CD14-positive monocyte (primary cell): ENCODE results near the gene BCR. TPM values are rescaled to one million over a fixed set of nuclear protein-coding genes. Genes with fewer than 3 reads are reported as not detected.

Source experiments
- DNase-seq, 3 donors: peaks; one replicate each; pipeline ENCODE4 v3.0.0-alpha.2; 2011 to 2022
- H2AFZ ChIP-seq: 2 replicates; pipeline ENCODE4 v1.6.0; 2012; ENCODE audit warnings: mild to moderate bottlenecking, low read depth, low read length, inconsistent platforms; ENCODE audit not compliant: insufficient read depth, poor library complexity, severe bottlenecking
- H3K27ac ChIP-seq, 2 donors: 1 replicate in 1 of 2; 2 replicates in 1 of 2; pipeline ENCODE4 v1.5.1; 2012 to 2013; ENCODE audit warnings: low read length in 2 of 2, control low read depth in 1 of 2, inconsistent platforms in 1 of 2, low read depth in 1 of 2, mild to moderate bottlenecking in 1 of 2
- H3K27me3 ChIP-seq, 2 donors: one replicate each; pipeline versions ENCODE4 v1.6.0 to v1.6.1; 2011 to 2013; ENCODE audit warnings: low read length in 2 of 2; ENCODE audit not compliant: control insufficient read depth in 2 of 2, insufficient read depth in 2 of 2
- H3K36me3 ChIP-seq, 2 donors: replicated peaks in 1 of 2; 1 replicate in 1 of 2; 2 replicates in 1 of 2; pipeline versions ENCODE4 v1.5.1 to v1.6.1; 2012 to 2013; ENCODE audit warnings: low read length in 2 of 2, control low read depth in 1 of 2, inconsistent platforms in 1 of 2, mild to moderate bottlenecking in 1 of 2; ENCODE audit not compliant: insufficient read depth in 2 of 2, control insufficient read depth in 1 of 2
- H3K4me1 ChIP-seq, 2 donors: 1 replicate in 1 of 2; 2 replicates in 1 of 2; pipeline versions ENCODE4 v1.5.1 to v1.6.1; 2012 to 2013; ENCODE audit warnings: low read length in 2 of 2, control low read depth in 1 of 2, inconsistent platforms in 1 of 2, mild to moderate bottlenecking in 1 of 2, moderate library complexity in 1 of 2; ENCODE audit not compliant: insufficient read depth in 2 of 2, control insufficient read depth in 1 of 2
- H3K4me2 ChIP-seq: replicated peaks from 2 replicates; pipeline ENCODE3; 2012; ENCODE audit warnings: low read length, moderate library complexity, mild to moderate bottlenecking; ENCODE audit not compliant: poor library complexity, severe bottlenecking; ENCODE audit errors: extremely low read depth
- H3K4me3 ChIP-seq, 3 experiments: fragments of 200-600 bp in 1 of 3; sonication (generic) in 1 of 3; replicated peaks in 1 of 3; 1 replicate in 2 of 3; 2 replicates in 1 of 3; pipeline ENCODE4 v1.5.1; 2011 to 2013; ENCODE audit warnings: low read length in 3 of 3, mild to moderate bottlenecking in 3 of 3, control low read depth in 2 of 3, low read depth in 2 of 3, inconsistent platforms in 1 of 3, moderate library complexity in 1 of 3
- H3K79me2 ChIP-seq: 2 replicates; pipeline ENCODE4 v1.6.0; 2012; ENCODE audit warnings: mild to moderate bottlenecking, control low read depth, inconsistent platforms, low read length, moderate library complexity; ENCODE audit not compliant: insufficient read depth
- H3K9ac ChIP-seq: 2 replicates; pipeline ENCODE4 v1.6.0; 2017; ENCODE audit warnings: low read length, mild to moderate bottlenecking; ENCODE audit not compliant: insufficient read depth, poor library complexity, severe bottlenecking
- H3K9me3 ChIP-seq, 2 donors: replicated peaks in 1 of 2; 1 replicate in 1 of 2; 2 replicates in 1 of 2; pipeline versions ENCODE4 v1.5.1 to v1.6.1; 2012 to 2013; ENCODE audit warnings: low read length in 2 of 2, control low read depth in 1 of 2; ENCODE audit not compliant: control insufficient read depth in 1 of 2, insufficient read depth in 1 of 2
- H4K20me1 ChIP-seq: 2 replicates; pipeline ENCODE4 v1.6.0; 2012; ENCODE audit warnings: mild to moderate bottlenecking, low read length, control low read depth, moderate library complexity; ENCODE audit not compliant: insufficient read depth
- H3K27ac Mint-ChIP-seq, 7 donors: one replicate each; pipeline ENCODE4 v1.8.0; 2020; ENCODE audit warnings: mild to moderate bottlenecking in 7 of 7, mixed read lengths in 7 of 7, moderate library complexity in 6 of 7, inconsistent platforms in 2 of 7
- H3K27me3 Mint-ChIP-seq, 3 donors: one replicate each; pipeline ENCODE4 v1.8.0; 2021 to 2022; ENCODE audit warnings: low read depth in 3 of 3, mild to moderate bottlenecking in 3 of 3, mixed read lengths in 3 of 3, moderate library complexity in 3 of 3, inconsistent platforms in 1 of 3
- H3K36me3 Mint-ChIP-seq, 2 donors: one replicate each; pipeline ENCODE4 v1.8.0; 2020; ENCODE audit warnings: mixed read lengths in 2 of 2, inconsistent platforms in 1 of 2, mild to moderate bottlenecking in 1 of 2
- H3K4me1 Mint-ChIP-seq: one replicate; pipeline ENCODE4 v1.8.0; 2020; ENCODE audit warnings: mild to moderate bottlenecking, mixed read lengths
- H3K4me3 Mint-ChIP-seq, 2 donors: one replicate each; pipeline ENCODE4 v1.8.0; 2020; ENCODE audit warnings: mild to moderate bottlenecking in 2 of 2, mixed read lengths in 2 of 2, moderate library complexity in 1 of 2
- H3K9me3 Mint-ChIP-seq, 7 donors: one replicate each; pipeline ENCODE4 v1.8.0; 2020 to 2022; ENCODE audit warnings: mixed read lengths in 7 of 7, mild to moderate bottlenecking in 6 of 7, moderate library complexity in 6 of 7, inconsistent platforms in 2 of 7
- CTCF ChIP-seq: fragments of 200-600 bp; IDR thresholded peaks from one replicate; pipeline ENCODE4 v1.8.0; 2022; ENCODE audit warnings: antibody characterized with exemption, mild to moderate bottlenecking
- WGBS: methylation state at CpG from one replicate; pipeline ENCODE4 v1.1.5; 2013; ENCODE audit warnings: missing lambda C conversion rate; ENCODE audit not compliant: insufficient coverage; 5-methylcytosine and 5-hydroxymethylcytosine counted together
- intact Hi-C, 2 donors: fragments of 100-400 bp; cut with micrococcal nuclease; formaldehyde crosslinking; loops; one replicate each; pipeline versions ENCODE4 v1.15.0 to v1.15.1; 2023
- polyA plus RNA-seq, 3 donors: library from polyadenylated mRNA; depleted of rRNA in 1 of 3; unstranded in 2 of 3; stranded (reverse) in 1 of 3; fragments of 300-500 nt in 2 of 3; fragments of >200 nt in 1 of 3; fragmentation: Illumina TruSeq in 2 of 3; gene quantifications; 1 replicate in 2 of 3; 2 replicates in 1 of 3; pipeline ENCODE4 v1.2.3, GENCODE V29; 2012 to 2021

BCR gene
- polyA plus RNA-seq, 3 donors, result 0.97 to 20.9 (median 0.97) TPM

GRCh38 chr22:23169043-23169406 is 11.3 kb upstream of the BCR start:
- H3K27me3 Mint-ChIP-seq, result peaks cover 2 to 5% (median 2%) of the 10 kb centered on the region in 3 donors
- intact Hi-C loops, result no loop called here
- H3K9me3 Mint-ChIP-seq, result peaks cover 0 to 4% (median 2%) of the 10 kb centered on the region in 7 donors
- Histone ChIP-seq H2AFZ (no peak overlapping the region), H3K36me3 (no peaks in the 10 kb centered on the region), H3K9ac (no peak overlapping the region), H3K79me2 (no peaks in the 10 kb centered on the region), H3K27me3 (no peaks in the 10 kb centered on the region), H3K9me3 (no peaks in the 10 kb centered on the region), H4K20me1 (no peaks in the 10 kb centered on the region), H3K4me3 (no peak overlapping the region), H3K4me2 (no peak overlapping the region), H3K4me1 (no peaks in the 10 kb centered on the region), H3K27ac (no peak overlapping the region)
- WGBS, result 90% methylated on average over 2 of the region's 4 CpGs
- no peak overlapping the region for H3K4me3 Mint-ChIP-seq
- no peaks in the 10 kb centered on the region for H3K36me3 Mint-ChIP-seq
- H3K27ac Mint-ChIP-seq, result peak overlapping the region in 1 of 7 donors; percentile 32
- peaks cover 1% of the 10 kb centered on the region for H3K4me1 Mint-ChIP-seq
- DNase-seq, result no peak
- TF ChIP-seq CTCF, result no peak

- H3K4me1 ChIP-seq, result peaks cover 7 to 12% of the 10 kb centered on the region in 2 donors
- no peak for DNase-seq
- H3K27ac Mint-ChIP-seq, result no peak overlapping the region
Measured at GRCh38 chr22:23175817-23176644, 4.3 kb upstream of the BCR start.

More at GRCh38 chr22:23175817-23176644, 4.3 kb upstream of the BCR start:
- Histone ChIP-seq H2AFZ (no peak overlapping the region), H3K27me3 (no peaks in the 10 kb centered on the region), H3K79me2 (peaks cover 3% of the 10 kb centered on the region), H3K27ac (no peak overlapping the region), H3K4me2 (no peak overlapping the region), H3K9ac (no peak overlapping the region), H3K36me3 (no peaks in the 10 kb centered on the region), H3K9me3 (peaks cover 8 to 19% of the 10 kb centered on the region in 2 donors), H3K4me3 (no peak overlapping the region), H4K20me1 (no peaks in the 10 kb centered on the region)
- Mint-ChIP-seq H3K4me1 (peaks cover 21% of the 10 kb centered on the region), H3K36me3 (peaks cover 9 to 10% of the 10 kb centered on the region in 2 donors), H3K9me3 (peaks cover 10 to 23% (median 15%) of the 10 kb centered on the region in 7 donors), H3K27me3 (peaks cover 2 to 6% (median 3%) of the 10 kb centered on the region in 3 donors), H3K4me3 (no peak overlapping the region)
- 96% methylated on average over 9 of the region's 10 CpGs for WGBS
- TF ChIP-seq CTCF, result no peak
- intact Hi-C loops, result loop anchor here (5.0 to 10.0 kb wide), 2 partner anchors 66 to 209 kb away; no protein-coding TSS in a partner anchor
